ENCODE measurements around the gene DPT. TPM values are rescaled to one million over a fixed set of nuclear protein-coding genes. Genes with fewer than 3 reads are reported as not detected.

The DPT gene
- total and polyA plus RNA-seq, 2 donors (not counting 3 experiments of a cell fraction or from before 2014, with no cell fraction given), result not detected

- dilution Hi-C loops (cut with MboI; ENCODE audit: extremely low pct_ligation_motif_present, low sequenced_read_pairs) (no loop called here), intact Hi-C loops (cut with micrococcal nuclease) (no loop called here)
- H3K4me3 ChIP-seq (replicated peaks in 1 of 3; ENCODE audit: insufficient read depth in 1 of 3, low read depth in 1 of 3, low read length in 3 of 3), result no peak overlapping the region
- H3K4me2 ChIP-seq (ENCODE audit: insufficient read depth, low read length), result no peak overlapping the region
- H3K36me3 ChIP-seq (ENCODE audit: control insufficient read depth in 2 of 2, extremely low read depth in 1 of 2, insufficient read depth in 2 of 2, low read length in 2 of 2), result no peaks in the 10 kb centered on the region
- H3K27me3 ChIP-seq (ENCODE audit: control insufficient read depth in 2 of 2, insufficient read depth in 2 of 2, low read length in 2 of 2), result no peaks in the 10 kb centered on the region
- no peaks in the 10 kb centered on the region for H4K20me1 ChIP-seq (replicated peaks; ENCODE audit: control insufficient read depth, extremely low read depth, insufficient read depth, low read length)
- TF ChIP-seq EZH2 (IDR thresholded peaks at IDR 0.05; ENCODE audit: borderline replicate concordance, low read depth, low read length, severe bottlenecking) (no peak), JUN (IDR thresholded peaks at IDR 0.05; ENCODE audit: borderline replicate concordance, insufficient read depth, insufficient read length, low read depth) (no peak), CTCF (IDR thresholded peaks at IDR 0.05; ENCODE audit: extremely low read depth in 1 of 2, insufficient read depth in 1 of 2, low read depth in 1 of 2, low read length in 2 of 2) (no peak), FOS (IDR thresholded peaks at IDR 0.05; ENCODE audit: borderline replicate concordance, insufficient read depth, low read length) (no peak), GATA2 (IDR thresholded peaks at IDR 0.05; ENCODE audit: insufficient read depth, insufficient read length, low read depth, low read length) (no peak), POLR2A (IDR thresholded peaks at IDR 0.05; ENCODE audit: low read depth, low read length) (no peak), MAX (IDR thresholded peaks at IDR 0.05; ENCODE audit: insufficient read depth, insufficient read length) (no peak), POLR2AphosphoS5 (IDR thresholded peaks at IDR 0.05; ENCODE audit: insufficient read depth, low read depth, low read length) (no peak), MYC (IDR thresholded peaks at IDR 0.05; ENCODE audit: low read depth, low read length) (no peak)
- no peaks in the 10 kb centered on the region for H3K79me2 ChIP-seq (ENCODE audit: control insufficient read depth, insufficient read depth, low read length)
- H3K9me3 ChIP-seq (replicated peaks; ENCODE audit: control insufficient read depth, insufficient read depth, low read length), result no peaks in the 10 kb centered on the region
- DNase-seq (ENCODE audit: low read depth, low spot score) (no peak), FAIRE-seq (no peak)
- peaks cover 2% of the 10 kb centered on the region for H3K9me1 ChIP-seq (replicated peaks; ENCODE audit: control insufficient read depth, extremely low read depth, insufficient read depth, low read length)
- no peak overlapping the region for H2AFZ ChIP-seq (ENCODE audit: low read depth, low read length)
- no TSS peak for BruUV-seq (replicated peaks)
- no peak overlapping the region for H3K27ac ChIP-seq (ENCODE audit: insufficient read depth, low read depth, low read length)
- CTCF ChIA-PET, result no interaction called here
- POLR2A ChIA-PET, result no interaction called here
- no peak overlapping the region for H3K9ac ChIP-seq (replicated peaks; ENCODE audit: extremely low read depth, insufficient read depth, low read length)
- H3K4me1 ChIP-seq (ENCODE audit: control insufficient read depth, extremely low read depth, insufficient read depth, low read length), result no peaks in the 10 kb centered on the region
These were observed 31.5 kb downstream of the DPT start for GRCh38 chr1:168697356-168698126.
